ENCODE measurements around the gene SUPT5H. TPM values are rescaled to one million over a fixed set of nuclear protein-coding genes. Genes with fewer than 3 reads are reported as not detected.
"Not testable (repeated sequence)": the region's sequence is repeated elsewhere in the genome, so short reads cannot be mapped to it uniquely, and the experiment has no call there.

SUPT5H gene
- total RNA-seq, 4 donors from 2014 or later, result 39.5 to 80.3 (median 67.7) TPM

DNA sequence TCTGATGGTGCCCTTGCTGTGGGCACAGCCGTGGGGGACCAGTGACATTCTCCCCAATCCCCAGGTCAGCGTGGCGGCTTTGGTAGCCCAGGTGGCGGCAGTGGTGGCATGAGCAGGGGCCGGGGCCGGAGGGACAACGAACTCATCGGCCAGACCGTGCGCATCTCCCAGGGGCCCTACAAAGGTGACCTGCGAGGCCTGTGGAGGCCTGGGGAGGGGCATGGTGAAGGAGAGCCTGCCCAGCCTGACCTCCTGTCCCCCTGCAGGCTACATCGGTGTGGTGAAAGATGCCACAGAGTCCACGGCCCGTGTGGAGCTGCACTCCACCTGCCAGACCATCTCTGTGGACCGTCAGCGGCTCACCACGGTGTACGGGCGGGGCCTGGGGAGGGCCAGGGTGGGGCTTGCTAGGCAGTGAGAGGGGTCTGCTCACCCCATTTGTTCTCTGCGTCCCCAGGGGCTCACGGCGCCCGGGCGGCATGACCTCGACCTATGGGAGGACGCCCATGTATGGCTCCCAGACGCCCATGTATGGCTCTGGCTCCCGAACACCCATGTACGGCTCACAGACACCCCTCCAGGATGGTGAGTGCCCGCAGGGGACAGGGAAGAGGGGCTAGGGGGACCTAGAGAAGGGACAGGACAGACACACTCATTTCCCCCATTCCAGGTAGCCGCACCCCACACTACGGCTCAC is 27.5 kb downstream of the SUPT5H start:
- H3K27me3 ChIP-seq, result no peaks in the 10 kb centered on the region
- no peak for DNase-seq
- H3K9me3 ChIP-seq, result no peaks in the 10 kb centered on the region
- H3K27ac ChIP-seq, result no peak overlapping the region
- no peak for TF ChIP-seq POLR2A (IDR thresholded peaks at IDR 0.05)
- TF ChIP-seq, protein P1, sequence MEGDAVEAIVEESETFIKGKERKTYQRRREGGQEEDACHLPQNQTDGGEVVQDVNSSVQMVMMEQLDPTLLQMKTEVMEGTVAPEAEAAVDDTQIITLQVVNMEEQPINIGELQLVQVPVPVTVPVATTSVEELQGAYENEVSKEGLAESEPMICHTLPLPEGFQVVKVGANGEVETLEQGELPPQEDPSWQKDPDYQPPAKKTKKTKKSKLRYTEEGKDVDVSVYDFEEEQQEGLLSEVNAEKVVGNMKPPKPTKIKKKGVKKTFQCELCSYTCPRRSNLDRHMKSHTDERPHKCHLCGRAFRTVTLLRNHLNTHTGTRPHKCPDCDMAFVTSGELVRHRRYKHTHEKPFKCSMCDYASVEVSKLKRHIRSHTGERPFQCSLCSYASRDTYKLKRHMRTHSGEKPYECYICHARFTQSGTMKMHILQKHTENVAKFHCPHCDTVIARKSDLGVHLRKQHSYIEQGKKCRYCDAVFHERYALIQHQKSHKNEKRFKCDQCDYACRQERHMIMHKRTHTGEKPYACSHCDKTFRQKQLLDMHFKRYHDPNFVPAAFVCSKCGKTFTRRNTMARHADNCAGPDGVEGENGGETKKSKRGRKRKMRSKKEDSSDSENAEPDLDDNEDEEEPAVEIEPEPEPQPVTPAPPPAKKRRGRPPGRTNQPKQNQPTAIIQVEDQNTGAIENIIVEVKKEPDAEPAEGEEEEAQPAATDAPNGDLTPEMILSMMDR (IDR thresholded peaks at IDR 0.05), result no peak
- 84 to 92% methylated on average over 5 to 10 of the region's 32 CpGs for WGBS, 2 donors
- H3K4me3 ChIP-seq, result no peak overlapping the region
- intact Hi-C loops (cut with DNase I), result loop anchor here (10.0 kb wide), 1 partner anchor 62 kb away; the partner anchor contains the start of gene EID2B
- no peaks in the 10 kb centered on the region for H3K4me1 ChIP-seq
- H3K36me3 ChIP-seq, result peaks cover 59 to 92% (median 78%) of the 10 kb centered on the region in 3 donors

GRCh38 chr19:39473443-39473960 is 28.1 kb downstream of the SUPT5H start:
- H3K36me3 ChIP-seq, result peaks cover 55 to 86% (median 72%) of the 10 kb centered on the region in 3 donors
- no peak for DNase-seq
- no peaks in the 10 kb centered on the region for H3K9me3 ChIP-seq
- no peaks in the 10 kb centered on the region for H3K27me3 ChIP-seq
- WGBS, 2 donors, result 80% methylated on average over 7 to 8 of the region's 11 CpGs
- intact Hi-C loops (cut with DNase I), result loop anchor here (10.0 kb wide), 1 partner anchor 61 kb away; the partner anchor contains the start of gene EID2B
- TF ChIP-seq POLR2A (IDR thresholded peaks at IDR 0.05), result no peak
- TF ChIP-seq, protein P1 (IDR thresholded peaks at IDR 0.05), result no peak
- no peak overlapping the region for H3K27ac ChIP-seq
- H3K4me1 ChIP-seq, result no peaks in the 10 kb centered on the region
- H3K4me3 ChIP-seq, result no peak overlapping the region

DNA sequence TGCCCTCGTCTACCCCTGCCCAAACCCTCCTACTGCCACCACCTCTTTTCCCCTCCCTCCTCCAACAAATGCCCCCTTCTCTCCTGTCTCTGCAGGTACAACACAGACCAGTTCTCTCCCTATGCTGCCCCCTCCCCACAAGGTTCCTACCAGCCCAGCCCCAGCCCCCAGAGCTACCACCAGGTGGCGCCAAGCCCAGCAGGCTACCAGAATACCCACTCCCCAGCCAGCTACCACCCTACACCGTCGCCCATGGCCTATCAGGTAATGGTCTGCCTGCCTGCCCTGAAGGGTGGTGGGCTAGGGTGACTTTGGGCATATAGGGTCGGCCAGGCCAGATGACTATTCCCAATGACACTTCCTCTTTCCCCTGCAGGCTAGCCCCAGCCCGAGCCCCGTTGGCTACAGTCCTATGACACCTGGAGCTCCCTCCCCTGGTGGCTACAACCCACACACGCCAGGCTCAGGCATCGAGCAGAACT is 28.8 kb downstream of the SUPT5H start:
- Histone ChIP-seq H3K36me3 (peaks cover 49 to 79% (median 65%) of the 10 kb centered on the region in 3 donors), H3K27me3 (no peaks in the 10 kb centered on the region), H3K27ac (no peak overlapping the region), H3K9me3 (no peaks in the 10 kb centered on the region), H3K4me3 (no peak overlapping the region), H3K4me1 (peaks cover 0 to under 1% (median 0%) of the 10 kb centered on the region in 3 donors)
- TF ChIP-seq, protein P1 (IDR thresholded peaks at IDR 0.05), result peak; percentile 52 to 82 (median 60)
- TF ChIP-seq POLR2A (IDR thresholded peaks at IDR 0.05), result no peak
- DNase-seq, result no peak
- WGBS, 2 donors, result 27 to 48% methylated on average over 5 to 7 of the region's 9 CpGs
- intact Hi-C loops (cut with DNase I), result loop anchor here (10.0 kb wide), 1 partner anchor 61 kb away; the partner anchor contains the start of gene EID2B

GRCh38 chr19:39475748-39476147 is 30.4 kb downstream of the SUPT5H start:
- no peak overlapping the region for H3K27ac ChIP-seq
- H3K9me3 ChIP-seq, result no peaks in the 10 kb centered on the region
- H3K36me3 ChIP-seq, result peaks cover 33 to 64% (median 49%) of the 10 kb centered on the region in 3 donors
- peaks cover 0 to 12% (median 7%) of the 10 kb centered on the region in 3 donors for H3K4me1 ChIP-seq
- WGBS, 2 donors, result 93 to 100% methylated on average over 1 to 2 of the region's 2 CpGs
- no peak overlapping the region for H3K4me3 ChIP-seq
- no peak for DNase-seq
- intact Hi-C loops (cut with DNase I), result loop anchor here (10.0 kb wide), 1 partner anchor 59 kb away; the partner anchor contains the start of gene EID2B
- TF ChIP-seq POLR2A (IDR thresholded peaks at IDR 0.05), result no peak
- TF ChIP-seq, protein P1 (IDR thresholded peaks at IDR 0.05), result no peak
- no peaks in the 10 kb centered on the region for H3K27me3 ChIP-seq

- not testable (repeated sequence) for H3K27me3 ChIP-seq, H3K9me3 ChIP-seq, DNase-seq, H3K4me3 ChIP-seq
- intact Hi-C loops (cut with DNase I), result loop anchor here (10.0 kb wide), 1 partner anchor 55 kb away; the partner anchor contains the start of gene EID2B
- H3K36me3 ChIP-seq, result peaks cover 10 to 46% (median 16%) of the 10 kb centered on the region in 3 donors
- peaks cover 10 to 26% (median 15%) of the 10 kb centered on the region in 3 donors for H3K4me1 ChIP-seq
- peak overlapping the region in 3 of 4 donors; percentile 88 to 90 (median 90) for H3K27ac ChIP-seq
- 41 to 64% methylated on average over 8 to 11 of the region's 11 CpGs for WGBS, 2 donors
Observed at GRCh38 chr19:39479319-39479801, 34.0 kb downstream of the SUPT5H start.

All from esophagus squamous epithelium (tissue), 5 donors.